WTC11 (cell line): Measurements from ENCODE around the gene OMD.

ENCODE experiments used
- AFF4 ChIP-seq: sonication (generic); formaldehyde crosslinking; IDR thresholded peaks from 2 replicates; pipeline ENCODE4 v1.8.1; 2023; ENCODE audit warnings: mild to moderate bottlenecking, missing genetic modification reagents, borderline replicate concordance
- CREM ChIP-seq: sonication (generic); formaldehyde crosslinking; IDR thresholded peaks from 2 replicates; pipeline ENCODE4 v1.8.1; 2022; ENCODE audit warnings: mild to moderate bottlenecking, missing genetic modification reagents, moderate library complexity
- CTCF ChIP-seq: fragments of 200-600 bp; IDR thresholded peaks from 2 replicates; pipeline ENCODE4 v1.8.0; 2022; ENCODE audit warnings: antibody characterized with exemption
- MAX ChIP-seq: sonication (generic); formaldehyde crosslinking; IDR thresholded peaks from 2 replicates; pipeline ENCODE4 v1.8.0; 2022; ENCODE audit warnings: mild to moderate bottlenecking, missing genetic modification reagents
- SMAD3 ChIP-seq: sonication (generic); formaldehyde crosslinking; IDR thresholded peaks from 2 replicates; pipeline ENCODE4 v1.8.0; 2022; ENCODE audit warnings: missing genetic modification reagents, mild to moderate bottlenecking, borderline replicate concordance
- ZNF263 ChIP-seq: sonication (generic); formaldehyde crosslinking; IDR thresholded peaks from 2 replicates; pipeline ENCODE4 v1.8.1; 2022; ENCODE audit warnings: low read depth, mild to moderate bottlenecking, moderate library complexity, missing genetic modification reagents
- ZNF512 ChIP-seq: sonication (generic); formaldehyde crosslinking; IDR thresholded peaks from 2 replicates; pipeline ENCODE4 v1.8.1; 2022; ENCODE audit warnings: missing genetic modification reagents, borderline replicate concordance

- TF ChIP-seq MAX (CRISPR knock-in tag) (no peak), CREM (CRISPR knock-in tag) (no peak), CTCF (no peak), AFF4 (no peak), ZNF263 (CRISPR knock-in tag) (no peak), ZNF512 (no peak), SMAD3 (CRISPR knock-in tag) (no peak)
Observed at GRCh38 chr9:92408747-92409478, 15.4 kb downstream of the OMD start.
